Natural killer cell (primary cell): ENCODE results near the gene ZNF467. TPM values are rescaled to one million over a fixed set of nuclear protein-coding genes. Genes with fewer than 3 reads are reported as not detected.

Experiments
- ATAC-seq, 3 donors: fragments of 150-1000 bp in 2 of 3; fragments of 200-7000 bp in 1 of 3; cut with Tn5 transposase; 1 replicate in 1 of 3; 2 replicates in 2 of 3; pipeline ENCODE4 v1.10.0; 2021; ENCODE audit warnings: mild to moderate bottlenecking in 2 of 3, moderate library complexity in 2 of 3
- DNase-seq, 2 donors: peaks; one replicate each; pipeline versions ENCODE4 v3.0.0 to v3.0.0-alpha.2; 2013 to 2021; ENCODE audit warnings: mixed read lengths in 1 of 2
- H3K27ac ChIP-seq: one replicate; pipeline ENCODE4 v1.5.1; 2013; ENCODE audit warnings: mild to moderate bottlenecking, low read length
- H3K27me3 ChIP-seq: one replicate; pipeline ENCODE4 v1.6.1; 2013; ENCODE audit warnings: low read length; ENCODE audit not compliant: control insufficient read depth, insufficient read depth
- H3K36me3 ChIP-seq: one replicate; pipeline ENCODE4 v1.6.1; 2013; ENCODE audit warnings: low read length; ENCODE audit not compliant: control insufficient read depth, insufficient read depth
- H3K4me1 ChIP-seq: one replicate; pipeline ENCODE4 v1.6.1; 2013; ENCODE audit warnings: low read length; ENCODE audit not compliant: control insufficient read depth, insufficient read depth
- H3K4me3 ChIP-seq: one replicate; pipeline ENCODE4 v1.5.1; 2013; ENCODE audit warnings: low read length
- H3K9me3 ChIP-seq: one replicate; pipeline ENCODE4 v1.6.1; 2013; ENCODE audit warnings: low read length; ENCODE audit not compliant: control insufficient read depth, insufficient read depth
- H3K27ac Mint-ChIP-seq, 2 donors: one replicate each; pipeline ENCODE4 v1.8.0; 2022; ENCODE audit warnings: mild to moderate bottlenecking in 2 of 2, mixed read lengths in 2 of 2, moderate library complexity in 1 of 2
- H3K27me3 Mint-ChIP-seq, 2 donors: one replicate each; pipeline ENCODE4 v1.8.0; 2022; ENCODE audit warnings: low read depth in 2 of 2, mixed read lengths in 2 of 2
- H3K36me3 Mint-ChIP-seq: one replicate; pipeline ENCODE4 v1.8.0; 2022; ENCODE audit warnings: mixed read lengths
- H3K4me1 Mint-ChIP-seq, 2 donors: one replicate each; pipeline ENCODE4 v1.8.0; 2022; ENCODE audit warnings: mixed read lengths in 2 of 2
- H3K4me3 Mint-ChIP-seq: one replicate; pipeline ENCODE4 v1.8.0; 2022; ENCODE audit warnings: mild to moderate bottlenecking, moderate library complexity, mixed read lengths
- H3K9me3 Mint-ChIP-seq, 2 donors: one replicate each; pipeline ENCODE4 v1.8.0; 2022; ENCODE audit warnings: mixed read lengths in 2 of 2
- WGBS: methylation state at CpG from one replicate; pipeline ENCODE4 v1.1.7; 2013; ENCODE audit warnings: missing lambda C conversion rate; ENCODE audit not compliant: insufficient coverage; 5-methylcytosine and 5-hydroxymethylcytosine counted together
- intact Hi-C: fragments of 100-400 bp; cut with micrococcal nuclease; formaldehyde crosslinking; loops from one replicate; pipeline ENCODE4 v1.14.2; 2022
- total RNA-seq, 4 donors: library from RNA; stranded (reverse); fragments of 120-200 nt in 1 of 4; gene quantifications; one replicate each; pipeline versions ENCODE4 v1.2.3 to v1.2.4, GENCODE V29; 2013 to 2022
- TF ChIP-seq, protein P1 (sequence below): fragments of 200-600 bp; IDR thresholded peaks from one replicate; pipeline ENCODE4 v1.8.0; 2022; ENCODE audit warnings: antibody characterized with exemption

The ZNF467 gene
- total RNA-seq, 3 donors from 2014 or later (not counting 1 experiment from before 2014, with no cell fraction given): 2.8 to 5.4 (median 3.7) TPM

GRCh38 chr7:149776848-149777407 is 3.5 kb upstream of the ZNF467 start:
- no peaks in the 10 kb centered on the region for H3K27me3 Mint-ChIP-seq
- H3K27ac Mint-ChIP-seq: no peak overlapping the region
- DNase-seq (no peak), ATAC-seq (no peak)
- intact Hi-C loops: no loop called here
- H3K4me1 Mint-ChIP-seq: peaks cover 0 to 21% of the 10 kb centered on the region in 2 donors
- H3K9me3 ChIP-seq: no peaks in the 10 kb centered on the region
- no peaks in the 10 kb centered on the region for H3K36me3 Mint-ChIP-seq
- H3K4me3 ChIP-seq: no peak overlapping the region
- no peaks in the 10 kb centered on the region for H3K9me3 Mint-ChIP-seq
- 74% methylated on average over 13 of the region's 13 CpGs for WGBS
- peaks cover 17% of the 10 kb centered on the region for H3K4me1 ChIP-seq
- H3K27me3 ChIP-seq: peaks cover 3% of the 10 kb centered on the region
- TF ChIP-seq, protein P1, sequence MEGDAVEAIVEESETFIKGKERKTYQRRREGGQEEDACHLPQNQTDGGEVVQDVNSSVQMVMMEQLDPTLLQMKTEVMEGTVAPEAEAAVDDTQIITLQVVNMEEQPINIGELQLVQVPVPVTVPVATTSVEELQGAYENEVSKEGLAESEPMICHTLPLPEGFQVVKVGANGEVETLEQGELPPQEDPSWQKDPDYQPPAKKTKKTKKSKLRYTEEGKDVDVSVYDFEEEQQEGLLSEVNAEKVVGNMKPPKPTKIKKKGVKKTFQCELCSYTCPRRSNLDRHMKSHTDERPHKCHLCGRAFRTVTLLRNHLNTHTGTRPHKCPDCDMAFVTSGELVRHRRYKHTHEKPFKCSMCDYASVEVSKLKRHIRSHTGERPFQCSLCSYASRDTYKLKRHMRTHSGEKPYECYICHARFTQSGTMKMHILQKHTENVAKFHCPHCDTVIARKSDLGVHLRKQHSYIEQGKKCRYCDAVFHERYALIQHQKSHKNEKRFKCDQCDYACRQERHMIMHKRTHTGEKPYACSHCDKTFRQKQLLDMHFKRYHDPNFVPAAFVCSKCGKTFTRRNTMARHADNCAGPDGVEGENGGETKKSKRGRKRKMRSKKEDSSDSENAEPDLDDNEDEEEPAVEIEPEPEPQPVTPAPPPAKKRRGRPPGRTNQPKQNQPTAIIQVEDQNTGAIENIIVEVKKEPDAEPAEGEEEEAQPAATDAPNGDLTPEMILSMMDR: no peak
- no peak overlapping the region for H3K27ac ChIP-seq
- no peak overlapping the region for H3K4me3 Mint-ChIP-seq
- no peaks in the 10 kb centered on the region for H3K36me3 ChIP-seq

- H3K9me3 ChIP-seq: no peaks in the 10 kb centered on the region
- no peak for ATAC-seq
- TF ChIP-seq, protein P1: no peak
- intact Hi-C loops: no loop called here
- H3K27me3 Mint-ChIP-seq: no peaks in the 10 kb centered on the region
- no peak overlapping the region for H3K4me3 Mint-ChIP-seq
- no peak overlapping the region for H3K4me3 ChIP-seq
- H3K4me1 ChIP-seq: peaks cover 20% of the 10 kb centered on the region
- no peaks in the 10 kb centered on the region for H3K9me3 Mint-ChIP-seq
- H3K27ac Mint-ChIP-seq: no peak overlapping the region
- peaks cover 0 to 19% of the 10 kb centered on the region in 2 donors for H3K4me1 Mint-ChIP-seq
- peaks cover 3% of the 10 kb centered on the region for H3K27me3 ChIP-seq
- no peaks in the 10 kb centered on the region for H3K36me3 Mint-ChIP-seq
- no peaks in the 10 kb centered on the region for H3K36me3 ChIP-seq
- 15% methylated on average over 12 of the region's 12 CpGs for WGBS
- no peak overlapping the region for H3K27ac ChIP-seq
- DNase-seq: no peak
Measured at GRCh38 chr7:149776289-149776688, 2.9 kb upstream of the ZNF467 start.

GRCh38 chr7:149775176-149775556 is 1.8 kb upstream of the ZNF467 start:
- 74% methylated on average over 5 of the region's 5 CpGs for WGBS
- Histone ChIP-seq H3K36me3 (no peaks in the 10 kb centered on the region), H3K27me3 (peaks cover 4% of the 10 kb centered on the region), H3K4me1 (peaks cover 28% of the 10 kb centered on the region), H3K4me3 (no peak overlapping the region), H3K27ac (no peak overlapping the region), H3K9me3 (no peaks in the 10 kb centered on the region)
- ATAC-seq (no peak), DNase-seq (no peak)
- Mint-ChIP-seq H3K27ac (no peak overlapping the region), H3K9me3 (no peaks in the 10 kb centered on the region), H3K4me1 (peaks cover 0 to 15% of the 10 kb centered on the region in 2 donors), H3K4me3 (peak overlapping the region; percentile 56), H3K27me3 (no peaks in the 10 kb centered on the region), H3K36me3 (no peaks in the 10 kb centered on the region)
- intact Hi-C loops: no loop called here
- TF ChIP-seq, protein P1: no peak
